Activated CD8-positive, alpha-beta T cell treated with anti-CD3 and anti-CD28 coated beads for 36 hours (primary cell): Measurements from ENCODE around the gene NCK2. TPM values are rescaled to one million over a fixed set of nuclear protein-coding genes. Genes with fewer than 3 reads are reported as not detected.

ENCODE experiments used
- ATAC-seq: fragments of 200-7000 bp; cut with Tn5 transposase; one replicate; pipeline ENCODE4 v1.10.0; 2021; ENCODE audit warnings: mild to moderate bottlenecking, moderate library complexity
- CTCF ChIA-PET: fragments of 350-600 bp; sonication (Branson Sonifier 250); formaldehyde crosslinking; loops from one replicate; lab custom pipeline; 2021; ENCODE audit warnings: antibody characterized with exemption; lab: Charles Lee
- POLR2A ChIA-PET: fragments of 350-600 bp; sonication (Branson Sonifier 250); formaldehyde crosslinking; loops from one replicate; lab custom pipeline; 2021; ENCODE audit warnings: antibody characterized with exemption; lab: Charles Lee
- DNase-seq: peaks from one replicate; pipeline ENCODE4 v3.0.0-alpha.2; 2020
- H3K27ac Mint-ChIP-seq: one replicate; pipeline ENCODE4 v1.8.0; 2021; ENCODE audit warnings: mild to moderate bottlenecking, mixed read lengths
- H3K27me3 Mint-ChIP-seq: one replicate; pipeline ENCODE4 v1.8.0; 2021; ENCODE audit warnings: mixed read lengths
- H3K36me3 Mint-ChIP-seq: one replicate; pipeline ENCODE4 v1.8.0; 2021; ENCODE audit warnings: low read depth, mixed read lengths
- H3K4me1 Mint-ChIP-seq: one replicate; pipeline ENCODE4 v1.8.0; 2021; ENCODE audit warnings: low read depth, mixed read lengths
- H3K4me3 Mint-ChIP-seq: one replicate; pipeline ENCODE4 v1.8.0; 2021; ENCODE audit warnings: mild to moderate bottlenecking, moderate library complexity, mixed read lengths
- H3K9me3 Mint-ChIP-seq: one replicate; pipeline ENCODE4 v1.8.0; 2021; ENCODE audit warnings: mixed read lengths
- intact Hi-C: fragments of 100-400 bp; cut with micrococcal nuclease; formaldehyde crosslinking; loops from one replicate; pipeline ENCODE4 v1.10.0; 2022
- total RNA-seq, 2 experiments: library from RNA; stranded (reverse); gene quantifications; one replicate each; pipeline ENCODE4 v1.2.3, GENCODE V29; 2021
- TF ChIP-seq, protein P1 (sequence below): fragments of 200-600 bp; IDR thresholded peaks from one replicate; pipeline ENCODE4 v1.8.0; 2022; ENCODE audit warnings: antibody characterized with exemption, mild to moderate bottlenecking

Gene NCK2
- total RNA-seq, 2 experiments from 2014 or later, result 68.3 to 69.7 TPM

GRCh38 chr2:105783151-105783738 is 38.5 kb downstream of the NCK2 start:
- CTCF ChIA-PET, result interaction anchor here (0.6 to 2.3 kb wide), 13 partner anchors 11 to 303 kb away, joined by 3 to 9 read pairs (median 3); no protein-coding TSS in a partner anchor
- H3K4me3 Mint-ChIP-seq, result peak overlapping the region; percentile 60
- no peaks in the 10 kb centered on the region for H3K9me3 Mint-ChIP-seq
- DNase-seq (no peak), ATAC-seq (no peak)
- H3K27me3 Mint-ChIP-seq, result no peaks in the 10 kb centered on the region
- TF ChIP-seq, protein P1, sequence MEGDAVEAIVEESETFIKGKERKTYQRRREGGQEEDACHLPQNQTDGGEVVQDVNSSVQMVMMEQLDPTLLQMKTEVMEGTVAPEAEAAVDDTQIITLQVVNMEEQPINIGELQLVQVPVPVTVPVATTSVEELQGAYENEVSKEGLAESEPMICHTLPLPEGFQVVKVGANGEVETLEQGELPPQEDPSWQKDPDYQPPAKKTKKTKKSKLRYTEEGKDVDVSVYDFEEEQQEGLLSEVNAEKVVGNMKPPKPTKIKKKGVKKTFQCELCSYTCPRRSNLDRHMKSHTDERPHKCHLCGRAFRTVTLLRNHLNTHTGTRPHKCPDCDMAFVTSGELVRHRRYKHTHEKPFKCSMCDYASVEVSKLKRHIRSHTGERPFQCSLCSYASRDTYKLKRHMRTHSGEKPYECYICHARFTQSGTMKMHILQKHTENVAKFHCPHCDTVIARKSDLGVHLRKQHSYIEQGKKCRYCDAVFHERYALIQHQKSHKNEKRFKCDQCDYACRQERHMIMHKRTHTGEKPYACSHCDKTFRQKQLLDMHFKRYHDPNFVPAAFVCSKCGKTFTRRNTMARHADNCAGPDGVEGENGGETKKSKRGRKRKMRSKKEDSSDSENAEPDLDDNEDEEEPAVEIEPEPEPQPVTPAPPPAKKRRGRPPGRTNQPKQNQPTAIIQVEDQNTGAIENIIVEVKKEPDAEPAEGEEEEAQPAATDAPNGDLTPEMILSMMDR, result no peak
- POLR2A ChIA-PET, result interaction anchor here (0.8 to 2.4 kb wide), 8 partner anchors 10 to 301 kb away, joined by 3 to 11 read pairs (median 4); no protein-coding TSS in a partner anchor
- intact Hi-C loops, result no loop called here
- H3K27ac Mint-ChIP-seq, result peak overlapping the region; percentile 87
- peaks cover 25% of the 10 kb centered on the region for H3K36me3 Mint-ChIP-seq
- peaks cover 90% of the 10 kb centered on the region for H3K4me1 Mint-ChIP-seq

- DNase-seq (no peak), ATAC-seq (no peak)
- H3K36me3 Mint-ChIP-seq, result peaks cover 26% of the 10 kb centered on the region
- H3K27me3 Mint-ChIP-seq, result no peaks in the 10 kb centered on the region
- CTCF ChIA-PET, result interaction anchor here (0.6 to 1.4 kb wide), 2 partner anchors 14 to 37 kb away, joined by 3 to 5 read pairs; no protein-coding TSS in a partner anchor
- no peaks in the 10 kb centered on the region for H3K9me3 Mint-ChIP-seq
- no peak overlapping the region for H3K4me3 Mint-ChIP-seq
- H3K27ac Mint-ChIP-seq, result peak overlapping the region; percentile 87
- POLR2A ChIA-PET, result interaction anchor here (0.9 to 2.4 kb wide), 4 partner anchors 10 to 300 kb away, joined by 3 to 11 read pairs (median 5); no protein-coding TSS in a partner anchor
- H3K4me1 Mint-ChIP-seq, result peaks cover 92% of the 10 kb centered on the region
- intact Hi-C loops, result no loop called here
- TF ChIP-seq, protein P1, result no peak
These were observed 39.3 kb downstream of the NCK2 start for GRCh38 chr2:105783972-105784371.

GRCh38 chr2:105784589-105784988 is 39.9 kb downstream of the NCK2 start:
- Mint-ChIP-seq H3K27me3 (no peaks in the 10 kb centered on the region), H3K36me3 (peaks cover 29% of the 10 kb centered on the region), H3K4me1 (peaks cover 94% of the 10 kb centered on the region), H3K9me3 (no peaks in the 10 kb centered on the region), H3K27ac (peak overlapping the region; percentile 65), H3K4me3 (no peak overlapping the region)
- DNase-seq, result no peak
- intact Hi-C loops, result no loop called here
- CTCF ChIA-PET, result no interaction called here
- TF ChIP-seq, protein P1, result no peak
- ATAC-seq, result no peak
- POLR2A ChIA-PET, result interaction anchor here (1.5 to 2.4 kb wide), 3 partner anchors 11 to 19 kb away, joined by 4 to 11 read pairs (median 6); no protein-coding TSS in a partner anchor

- DNase-seq (no peak), ATAC-seq (no peak)
- ChIA-PET CTCF (interaction anchor here (2.1 to 2.9 kb wide), 2 partner anchors 22 to 37 kb away, joined by 9 to 10 read pairs; no protein-coding TSS in a partner anchor), POLR2A (interaction anchor here (1.0 to 3.4 kb wide), 4 partner anchors 8 to 87 kb away, joined by 3 to 26 read pairs (median 14); no protein-coding TSS in a partner anchor)
- Mint-ChIP-seq H3K4me3 (no peak overlapping the region), H3K27me3 (no peaks in the 10 kb centered on the region), H3K9me3 (no peaks in the 10 kb centered on the region), H3K36me3 (peaks cover 31% of the 10 kb centered on the region), H3K4me1 (peaks cover 95% of the 10 kb centered on the region), H3K27ac (peak overlapping the region; percentile 97)
- intact Hi-C loops, result no loop called here
- TF ChIP-seq, protein P1, result no peak
These were observed 40.6 kb downstream of the NCK2 start for GRCh38 chr2:105785095-105785847.
